MM.1S (cell line): Measurements from ENCODE around the gene ZNF575.

Experiments
- DNase-seq: peaks from one replicate; pipeline ENCODE4 v3.0.0-alpha.2; 2015
- H2AFZ ChIP-seq: fragments of 300-600 bp; sonication (generic); 2 replicates; pipeline ENCODE4 v1.6.0; 2016; ENCODE audit warnings: antibody characterized with exemption, low read length
- H3F3A ChIP-seq: fragments of 300-600 bp; sonication (generic); 2 replicates; pipeline ENCODE4 v1.6.1; 2016; ENCODE audit warnings: mild to moderate bottlenecking, antibody characterized with exemption, low read length, moderate library complexity, mixed read lengths; ENCODE audit not compliant: insufficient read depth
- H3K27ac ChIP-seq: fragments of 300-600 bp; sonication (generic); 2 replicates; pipeline ENCODE4 v1.5.1; 2016; ENCODE audit warnings: mild to moderate bottlenecking, low read length
- H3K27me3 ChIP-seq: fragments of 300-600 bp; sonication (generic); replicated peaks from 2 replicates; pipeline ENCODE4 v1.6.0; 2016; ENCODE audit warnings: low read length; ENCODE audit not compliant: insufficient read depth
- H3K36me3 ChIP-seq: fragments of 300-600 bp; sonication (generic); replicated peaks from 2 replicates; pipeline ENCODE4 v1.6.1; 2016; ENCODE audit warnings: mild to moderate bottlenecking, low read length, mixed read lengths; ENCODE audit not compliant: insufficient read depth
- H3K4me1 ChIP-seq: fragments of 300-600 bp; sonication (generic); 2 replicates; pipeline ENCODE4 v1.6.1; 2016; ENCODE audit warnings: low read length, mixed read lengths
- H3K4me2 ChIP-seq: fragments of 300-600 bp; sonication (generic); 2 replicates; pipeline ENCODE4 v1.6.0; 2016; ENCODE audit warnings: low read depth, low read length
- H3K4me3 ChIP-seq: fragments of 300-600 bp; sonication (generic); 2 replicates; pipeline ENCODE4 v1.5.1; 2016; ENCODE audit warnings: low read length, mixed read lengths
- H3K79me2 ChIP-seq: fragments of 300-600 bp; sonication (generic); 2 replicates; pipeline ENCODE4 v1.6.1; 2016; ENCODE audit warnings: mixed run types, low read length, mixed read lengths
- H3K9ac ChIP-seq: fragments of 300-600 bp; sonication (generic); 2 replicates; pipeline ENCODE4 v1.6.1; 2016; ENCODE audit warnings: low read length, mixed read lengths
- H3K9me2 ChIP-seq: fragments of 300-600 bp; sonication (generic); replicated peaks from 2 replicates; pipeline ENCODE4 v1.6.1; 2016; ENCODE audit warnings: mild to moderate bottlenecking, low read length, mixed read lengths; ENCODE audit not compliant: insufficient read depth
- H3K9me3 ChIP-seq: fragments of 300-600 bp; sonication (generic); replicated peaks from 2 replicates; pipeline ENCODE4 v1.6.1; 2016; ENCODE audit warnings: mild to moderate bottlenecking, low read length, mixed read lengths; ENCODE audit not compliant: insufficient read depth
- H4K20me1 ChIP-seq: fragments of 300-600 bp; sonication (generic); 2 replicates; pipeline ENCODE4 v1.6.1; 2016; ENCODE audit warnings: mild to moderate bottlenecking, low read length, moderate library complexity, mixed read lengths; ENCODE audit not compliant: insufficient read depth
- CTCF ChIP-seq: fragments of 300-600 bp; sonication (generic); IDR thresholded peaks from 2 replicates; pipeline ENCODE4 v1.5.1; 2016; ENCODE audit warnings: antibody characterized with exemption, low read length, mixed read lengths
- EZH2 ChIP-seq: fragments of 300-600 bp; sonication (generic); optimal IDR thresholded peaks from 2 replicates; pipeline ENCODE3; 2017; ENCODE audit warnings: low read depth, mild to moderate bottlenecking, antibody characterized with exemption, low read length, mixed read lengths
- EZH2phosphoT487 ChIP-seq: fragments of 300-600 bp; sonication (generic); IDR thresholded peaks from 2 replicates; pipeline ENCODE4 v1.6.1; 2018; ENCODE audit warnings: antibody characterized with exemption, low read length

The ZNF575 gene

GRCh38 chr19:43534816-43535761 lies 2.1 kb downstream of the ZNF575 start:
- H3K4me3 ChIP-seq: no peak overlapping the region
- H3K4me2 ChIP-seq: no peak overlapping the region
- DNase-seq: no peak
- H3K36me3 ChIP-seq: no peaks in the 10 kb centered on the region
- no peaks in the 10 kb centered on the region for H3K9me3 ChIP-seq
- H3K9me2 ChIP-seq: no peaks in the 10 kb centered on the region
- no peaks in the 10 kb centered on the region for H3K27me3 ChIP-seq
- H2AFZ ChIP-seq: no peak overlapping the region
- H3K27ac ChIP-seq: no peak overlapping the region
- H4K20me1 ChIP-seq: no peaks in the 10 kb centered on the region
- TF ChIP-seq EZH2: no peak
- peak; percentile 28 for TF ChIP-seq CTCF
- TF ChIP-seq EZH2phosphoT487: no peak
- H3F3A ChIP-seq: peaks cover 32% of the 10 kb centered on the region
- H3K79me2 ChIP-seq: no peaks in the 10 kb centered on the region
- no peak overlapping the region for H3K9ac ChIP-seq
- no peaks in the 10 kb centered on the region for H3K4me1 ChIP-seq

GRCh38 chr19:43538922-43539321 lies 5.9 kb downstream of the ZNF575 start:
- Histone ChIP-seq H4K20me1 (no peaks in the 10 kb centered on the region), H3K4me3 (no peak overlapping the region), H3K79me2 (no peaks in the 10 kb centered on the region), H3K27me3 (no peaks in the 10 kb centered on the region), H3K36me3 (no peaks in the 10 kb centered on the region), H3F3A (peaks cover 16% of the 10 kb centered on the region), H3K9me2 (no peaks in the 10 kb centered on the region), H3K4me1 (no peaks in the 10 kb centered on the region), H3K9ac (no peak overlapping the region), H3K27ac (no peak overlapping the region), H2AFZ (no peak overlapping the region), H3K4me2 (no peak overlapping the region), H3K9me3 (no peaks in the 10 kb centered on the region)
- no peak for DNase-seq
- TF ChIP-seq CTCF: no peak
- no peak for TF ChIP-seq EZH2phosphoT487
- no peak for TF ChIP-seq EZH2

GRCh38 chr19:43540381-43540780 lies 7.4 kb downstream of the ZNF575 start:
- DNase-seq: no peak
- Histone ChIP-seq H3F3A (0 out of 2 replicates have a peak, but pooled peaks cover 10% of the 10 kb centered on the region), H4K20me1 (no peaks in the 10 kb centered on the region), H3K4me3 (no peak overlapping the region), H3K4me1 (no peaks in the 10 kb centered on the region), H3K27me3 (no peaks in the 10 kb centered on the region), H2AFZ (no peak overlapping the region), H3K4me2 (no peak overlapping the region), H3K9ac (no peak overlapping the region), H3K79me2 (no peaks in the 10 kb centered on the region), H3K9me2 (no peaks in the 10 kb centered on the region), H3K27ac (no peak overlapping the region), H3K36me3 (no peaks in the 10 kb centered on the region), H3K9me3 (no peaks in the 10 kb centered on the region)
- TF ChIP-seq CTCF (no peak), EZH2 (no peak), EZH2phosphoT487 (no peak)
